PC-9 (cell line): Measurements from ENCODE around the gene LIN7A.

Experiments
- CTCF ChIP-seq: fragments of 200-600 bp; sonication (generic); conservative IDR thresholded peaks from 2 replicates; pipeline ENCODE4 v1.6.1; 2017; ENCODE audit warnings: mixed run types, antibody characterized with exemption, mild to moderate bottlenecking, moderate library complexity
- EZH2 ChIP-seq: fragments of 200-600 bp; sonication (generic); IDR thresholded peaks from 2 replicates; pipeline ENCODE4 v1.8.0; 2017; ENCODE audit warnings: antibody characterized with exemption, low read depth

- TF ChIP-seq CTCF = no peak
- no peak for TF ChIP-seq EZH2
Measured at GRCh38 chr12:80781313-80781712, 156.4 kb downstream of the LIN7A start.
